Esophagus squamous epithelium (tissue), 5 donors: Measurements from ENCODE around the gene FAM111A. TPM values are rescaled to one million over a fixed set of nuclear protein-coding genes. Genes with fewer than 3 reads are reported as not detected.

Experiments used
- DNase-seq: peaks from one replicate; lab custom pipeline; 2025; lab: John Stamatoyannopoulos, UW
- H3K27ac ChIP-seq, 4 donors: fragments of 200-600 bp; sonication (generic); one replicate each; pipeline ENCODE4 v1.5.1; 2016 to 2019; ENCODE audit warnings: mild to moderate bottlenecking in 1 of 4
- H3K27me3 ChIP-seq, 4 donors: fragments of 200-600 bp; sonication (generic); 1 replicate in 3 of 4; 2 replicates in 1 of 4; pipeline versions ENCODE4 v1.5.1 to v1.6.0; 2017 to 2021; ENCODE audit warnings: antibody characterized with exemption in 1 of 4
- H3K36me3 ChIP-seq, 3 donors: fragments of 200-600 bp; sonication (generic); one replicate each; pipeline ENCODE4 v1.5.1; 2016 to 2019
- H3K4me1 ChIP-seq, 3 donors: fragments of 200-600 bp; sonication (generic); one replicate each; pipeline ENCODE4 v1.5.1; 2017 to 2019
- H3K4me3 ChIP-seq, 4 donors: fragments of 200-600 bp; sonication (generic); 1 replicate in 3 of 4; 2 replicates in 1 of 4; pipeline ENCODE4 v1.5.1; 2016 to 2019; ENCODE audit warnings: mild to moderate bottlenecking in 2 of 4, moderate library complexity in 1 of 4
- H3K9me3 ChIP-seq, 3 donors: fragments of 200-600 bp; sonication (generic); one replicate each; pipeline ENCODE4 v1.5.1; 2016 to 2019
- CTCF ChIP-seq, 6 experiments: fragments of 450-650 bp in 4 of 6; fragments of 200-600 bp in 2 of 6; sonication (generic) in 2 of 6; IDR thresholded peaks; one replicate each; pipeline ENCODE4 v1.5.1; 2016 to 2019; ENCODE audit warnings: antibody characterized with exemption in 6 of 6, mild to moderate bottlenecking in 4 of 6, moderate library complexity in 4 of 6
- POLR2A ChIP-seq, 4 donors: fragments of 450-650 bp; IDR thresholded peaks; one replicate each; pipeline ENCODE4 v1.6.1; 2017; ENCODE audit warnings: antibody characterized with exemption in 4 of 4, mild to moderate bottlenecking in 4 of 4, moderate library complexity in 3 of 4
- WGBS, 2 donors: methylation state at CpG; one replicate each; pipeline ENCODE4 v1.1.5; 2018; 5-methylcytosine and 5-hydroxymethylcytosine counted together
- intact Hi-C: fragments of 100-400 bp; cut with DNase I; formaldehyde crosslinking; loops from one replicate; pipeline ENCODE4 v1.15.0; 2022
- total RNA-seq, 4 donors: library from RNA; depleted of rRNA; stranded (reverse); fragments of >200 nt; gene quantifications; one replicate each; pipeline ENCODE4 v1.1.0, GENCODE V29; 2016
- donor health status: DM: yes; HTN: yes; CAD: no.

FAM111A gene
- total RNA-seq, 4 donors from 2014 or later: 15.0 to 23.3 (median 16.7) TPM

GRCh38 chr11:59180907-59181306, 38.3 kb downstream of the FAM111A start:
- Histone ChIP-seq H3K4me1 (peaks cover 0 to 34% (median 27%) of the 10 kb centered on the region in 3 donors), H3K36me3 (peaks cover 0 to 21% (median 0%) of the 10 kb centered on the region in 3 donors), H3K9me3 (no peaks in the 10 kb centered on the region), H3K27ac (no peak overlapping the region), H3K4me3 (no peak overlapping the region), H3K27me3 (no peaks in the 10 kb centered on the region)
- 88 to 92% methylated on average over 2 of the region's 2 CpGs for WGBS, 2 donors
- DNase-seq: no peak
- TF ChIP-seq CTCF (IDR thresholded peaks at IDR 0.05) (no peak), POLR2A (IDR thresholded peaks at IDR 0.05) (no peak)
- intact Hi-C loops: no loop called here

GRCh38 chr11:59181746-59182456, 39.2 kb downstream of the FAM111A start:
- no peak for DNase-seq
- H3K4me1 ChIP-seq: peaks cover 0 to 44% (median 37%) of the 10 kb centered on the region in 3 donors

GRCh38 chr11:59182457-59183151, 39.9 kb downstream of the FAM111A start:
- no peak for TF ChIP-seq POLR2A (IDR thresholded peaks at IDR 0.05)
- TF ChIP-seq CTCF (IDR thresholded peaks at IDR 0.05): peak in 4 of 6 experiments; percentile 25 to 63 (median 44)
- intact Hi-C loops: no loop called here
- H3K36me3 ChIP-seq: peaks cover 0 to 21% (median 0%) of the 10 kb centered on the region in 3 donors
- whole genome bisulfite sequencing, 2 donors: 86 to 92% methylated on average over 4 of the region's 4 CpGs
- peaks cover 0 to 51% (median 38%) of the 10 kb centered on the region in 3 donors for H3K4me1 ChIP-seq
- DNase-seq: no peak
- H3K27ac ChIP-seq: no peak overlapping the region
- no peaks in the 10 kb centered on the region for H3K27me3 ChIP-seq
- H3K4me3 ChIP-seq: no peak overlapping the region
- H3K9me3 ChIP-seq: no peaks in the 10 kb centered on the region

More at GRCh38 chr11:59181746-59182456, 39.2 kb downstream of the FAM111A start:
- Histone ChIP-seq H3K36me3 (peaks cover 0 to 21% (median 0%) of the 10 kb centered on the region in 3 donors), H3K27me3 (no peaks in the 10 kb centered on the region), H3K27ac (peak overlapping the region in 1 of 4 donors; percentile 19), H3K9me3 (no peaks in the 10 kb centered on the region), H3K4me3 (no peak overlapping the region)
- TF ChIP-seq POLR2A (IDR thresholded peaks at IDR 0.05) (no peak), CTCF (IDR thresholded peaks at IDR 0.05) (no peak)
- intact Hi-C loops: no loop called here
- WGBS, 2 donors: 94 to 96% methylated on average over 10 to 23 of the region's 33 CpGs

GRCh38 chr11:59183771-59184170, 41.1 kb downstream of the FAM111A start:
- H3K27ac ChIP-seq: peak overlapping the region in 2 of 4 donors; percentile 9 to 37
- TF ChIP-seq CTCF (IDR thresholded peaks at IDR 0.05): no peak
- TF ChIP-seq POLR2A (IDR thresholded peaks at IDR 0.05): no peak

More at GRCh38 chr11:59183771-59184170, 41.1 kb downstream of the FAM111A start:
- H3K36me3 ChIP-seq: peaks cover 0 to 21% (median 0%) of the 10 kb centered on the region in 3 donors
- intact Hi-C loops: no loop called here
- no peaks in the 10 kb centered on the region for H3K27me3 ChIP-seq
- H3K4me1 ChIP-seq: peaks cover 0 to 62% (median 44%) of the 10 kb centered on the region in 3 donors
- DNase-seq: no peak
- no peaks in the 10 kb centered on the region for H3K9me3 ChIP-seq
- 63% methylated on average over 1 of the region's 1 CpG; no CpG with 5 or more reads in 1 of the 2 donors for WGBS, 2 donors
- no peak overlapping the region for H3K4me3 ChIP-seq
